Epidermal melanocyte (primary cell): ENCODE results near the gene CRIM1.

ENCODE experiments used
- DNase-seq: peaks from one replicate; pipeline ENCODE4 v3.0.0; 2011; ENCODE audit warnings: low spot score; ENCODE audit not compliant: insufficient read length

CRIM1 gene

GRCh38 chr2:36394804-36395203 is 39.2 kb downstream of the CRIM1 start:
- DNase-seq = no peak

GRCh38 chr2:36395866-36396265 is 40.3 kb downstream of the CRIM1 start:
- DNase-seq = no peak

GRCh38 chr2:36396878-36397539 is 41.4 kb downstream of the CRIM1 start:
- DNase-seq = no peak

DNA sequence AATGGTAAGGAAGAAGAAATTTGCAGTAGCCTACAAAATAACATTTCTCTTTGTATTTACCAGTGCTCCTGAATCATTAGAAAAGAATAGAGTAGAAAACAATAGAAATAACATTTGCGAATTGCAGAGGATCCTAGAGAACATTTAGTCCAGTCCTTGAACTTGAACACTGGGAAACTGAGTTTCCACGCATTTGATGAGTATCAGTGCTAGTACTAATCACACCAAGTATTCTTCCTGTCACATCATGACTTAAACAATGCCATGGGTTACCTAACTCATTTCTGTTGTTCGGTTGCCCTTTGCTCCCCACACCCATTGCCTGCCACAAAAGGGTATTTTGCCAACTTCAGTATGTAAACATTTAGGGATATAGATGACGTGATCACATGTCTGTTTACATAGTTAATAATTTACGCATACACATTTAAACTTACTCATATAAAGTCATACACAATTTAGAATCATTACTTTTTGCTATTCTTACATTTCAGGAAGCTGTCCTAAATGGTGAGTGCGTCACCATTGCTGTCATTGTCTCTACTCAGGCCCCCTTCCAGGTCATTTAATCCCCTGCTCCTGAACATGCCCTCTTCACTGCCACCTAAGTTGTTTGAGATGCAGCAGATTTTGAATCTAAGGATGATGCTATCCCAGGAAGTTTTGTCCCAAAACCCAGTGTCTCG is 42.3 kb downstream of the CRIM1 start:
- no peak for DNase-seq

GRCh38 chr2:36399050-36399449 is 43.5 kb downstream of the CRIM1 start:
- DNase-seq = no peak

DNA sequence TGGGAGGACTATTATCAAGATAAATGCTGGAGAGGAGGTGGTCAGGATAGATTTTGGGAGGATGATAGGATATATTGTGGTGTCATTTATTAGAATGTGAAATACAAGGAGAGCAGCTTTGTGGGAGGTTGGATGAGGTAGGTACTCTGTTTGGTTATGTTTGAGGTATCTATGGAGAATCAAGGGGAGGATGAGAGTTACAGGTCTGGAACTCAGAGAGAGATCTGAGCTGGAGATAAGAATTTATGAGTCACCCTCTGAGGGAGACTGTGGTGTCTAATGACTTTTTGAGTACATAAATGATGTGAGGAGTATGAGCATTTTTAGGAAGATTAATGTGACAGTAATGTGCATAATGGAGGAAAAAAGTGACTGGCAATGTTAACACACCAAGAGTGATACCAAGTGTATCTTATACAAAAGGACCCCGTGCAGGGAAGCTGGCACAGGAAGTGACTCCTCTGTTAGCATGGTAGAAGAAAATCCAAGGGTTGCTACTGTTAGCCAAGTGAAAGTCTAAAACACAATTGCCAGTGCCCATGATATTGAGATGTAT is 48.2 kb downstream of the CRIM1 start:
- no peak for DNase-seq

DNA sequence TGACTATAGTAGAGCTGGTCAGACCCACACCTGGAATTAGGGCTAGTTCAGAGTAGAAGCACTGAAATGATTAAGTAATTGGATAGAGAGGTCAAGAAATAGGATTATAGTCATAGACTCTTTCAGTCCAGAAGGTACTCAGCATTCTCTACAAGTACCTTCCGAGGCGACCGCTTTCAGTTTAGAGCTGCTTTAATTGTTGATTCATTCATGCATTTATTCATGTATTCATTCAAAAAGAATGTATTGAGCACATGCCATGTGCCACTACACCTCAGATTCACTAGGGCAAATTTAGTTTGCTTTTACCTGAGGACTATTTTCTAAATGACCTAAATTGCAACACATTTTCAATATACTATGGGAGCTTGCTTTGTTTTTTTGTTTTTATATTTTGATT is 48.7 kb downstream of the CRIM1 start:
- DNase-seq = no peak

DNA sequence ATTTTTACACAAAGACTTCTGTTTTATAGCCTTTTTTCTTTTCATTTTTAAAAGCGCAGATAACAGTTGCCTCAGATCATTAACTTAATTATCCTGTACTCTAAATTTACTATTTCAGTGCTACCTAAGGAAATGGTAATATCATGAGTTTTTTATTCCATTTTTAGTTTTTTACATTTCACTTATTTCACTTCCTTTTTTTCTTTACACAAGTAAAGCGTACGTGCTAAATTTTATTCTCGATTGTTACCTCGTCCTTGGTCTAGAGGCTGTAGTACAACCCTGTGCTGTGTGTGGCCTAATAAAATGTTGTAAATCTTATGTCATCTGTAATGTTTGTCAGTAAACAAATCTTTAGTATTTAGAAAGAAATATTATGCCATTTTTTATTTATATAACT is 49.2 kb downstream of the CRIM1 start:
- no peak for DNase-seq

- no peak for DNase-seq
Measured at GRCh38 chr2:36405183-36405582, 49.6 kb downstream of the CRIM1 start.

GRCh38 chr2:36406296-36406695 is 50.7 kb downstream of the CRIM1 start:
- no peak for DNase-seq

DNA sequence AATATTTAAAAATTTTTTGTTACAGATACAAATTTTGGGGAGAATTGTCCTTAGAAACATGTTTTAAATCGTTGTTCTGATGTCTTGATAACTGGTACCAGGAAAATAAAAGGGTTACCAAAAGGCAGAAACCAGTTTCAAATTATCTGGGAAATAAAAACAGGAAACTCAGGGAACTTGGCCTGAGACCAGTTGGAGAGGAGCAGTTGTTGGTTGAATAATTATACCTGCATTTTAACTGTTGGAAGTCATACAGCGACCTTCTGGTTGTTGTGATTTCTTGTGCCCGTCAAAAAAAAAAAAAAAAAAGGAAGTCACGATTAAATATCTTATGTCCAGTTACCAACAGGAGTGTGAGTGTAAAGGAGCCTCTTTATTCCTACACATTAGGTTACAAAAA is 51.8 kb downstream of the CRIM1 start:
- DNase-seq = no peak

DNA sequence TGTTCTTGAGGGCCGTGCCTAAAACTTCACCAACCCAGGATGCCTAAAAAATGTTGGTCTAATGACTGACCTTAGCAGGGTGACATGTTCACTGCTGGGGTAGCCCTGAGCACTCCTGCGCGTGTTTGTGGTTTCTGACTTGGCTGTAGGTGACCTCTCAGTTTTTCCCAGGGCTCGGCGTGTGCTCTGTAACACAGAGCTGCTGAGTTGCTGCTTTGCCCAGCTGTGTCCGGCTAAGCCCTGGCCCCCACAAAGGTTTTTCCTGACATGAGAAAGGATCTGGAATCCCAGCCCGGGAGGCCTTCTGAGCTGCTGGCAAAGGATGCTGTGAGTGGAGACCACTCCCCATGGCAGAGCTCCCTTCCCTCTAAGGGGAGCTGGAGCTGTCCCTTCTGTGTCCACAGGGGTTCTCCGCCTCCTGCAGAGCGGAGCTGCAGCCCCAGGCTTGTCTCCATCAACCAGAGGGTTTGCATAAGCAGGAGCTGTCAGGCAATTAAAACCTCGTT is 52.7 kb downstream of the CRIM1 start:
- no peak for DNase-seq

DNA sequence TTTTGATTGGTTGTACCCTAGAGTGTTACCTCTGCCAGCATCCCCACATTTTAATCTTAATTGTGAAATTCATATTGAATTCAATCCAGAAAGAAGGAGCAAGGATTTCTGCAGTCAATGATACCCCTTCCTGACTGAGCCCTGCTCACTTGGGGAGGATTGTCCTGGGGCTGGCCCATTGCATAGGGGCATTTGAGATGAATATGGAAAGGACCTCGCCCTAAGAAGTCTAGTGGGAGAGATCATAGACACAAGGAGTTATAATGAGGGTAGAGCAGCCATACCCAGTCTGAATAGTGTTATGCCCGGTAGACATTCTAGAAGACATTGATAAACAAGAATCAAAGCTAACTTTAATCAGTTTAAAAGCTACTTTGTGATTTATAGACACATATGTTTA is 53.8 kb downstream of the CRIM1 start:
- no peak for DNase-seq

- no peak for DNase-seq
Measured at GRCh38 chr2:36409935-36410334, 54.4 kb downstream of the CRIM1 start.

- DNase-seq = no peak
Measured at GRCh38 chr2:36410681-36411080, 55.1 kb downstream of the CRIM1 start.

DNA sequence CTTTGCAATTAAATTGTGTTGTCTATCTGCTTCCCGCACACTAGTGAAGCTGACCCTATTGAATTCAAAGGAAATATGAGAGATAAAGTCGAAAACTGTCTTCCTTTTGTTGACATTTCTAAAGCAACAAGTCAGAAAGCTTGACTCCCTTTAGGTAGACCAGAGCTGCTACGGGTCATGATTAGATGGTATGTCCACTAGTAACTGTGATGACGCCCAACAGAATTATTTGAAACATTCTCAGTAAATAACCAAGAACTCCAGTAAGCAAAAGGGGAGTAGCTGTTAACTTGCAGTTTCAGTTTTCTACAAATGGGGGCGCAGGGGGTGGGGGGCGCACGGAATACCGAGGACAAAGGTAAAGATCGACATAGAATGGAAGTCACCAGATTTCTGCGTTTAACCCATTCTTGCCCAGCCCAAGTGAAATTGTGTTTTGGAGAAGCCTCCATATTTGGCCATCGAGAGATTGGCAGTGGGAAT is 56.4 kb downstream of the CRIM1 start:
- DNase-seq = no peak

DNA sequence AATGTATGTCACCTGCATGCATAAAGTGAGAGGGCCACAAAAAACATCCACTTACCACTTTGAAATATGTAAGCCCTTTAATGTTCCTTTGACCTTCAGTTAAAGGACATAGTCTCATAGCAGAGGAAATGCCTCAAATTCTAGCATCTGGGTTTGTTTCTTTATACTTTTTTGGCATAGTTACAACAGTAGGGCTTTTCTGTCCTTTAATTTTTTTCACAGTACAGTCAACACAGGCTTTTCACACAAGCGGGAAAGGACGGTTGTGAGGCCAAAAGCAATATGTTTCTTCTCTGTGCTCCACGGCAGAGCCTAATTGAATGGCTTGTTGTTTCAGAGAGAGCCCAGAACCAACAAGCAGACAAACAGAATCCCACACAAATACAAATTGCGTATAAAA is 57.6 kb downstream of the CRIM1 start:
- no peak for DNase-seq

- no peak for DNase-seq
Measured at GRCh38 chr2:36414307-36414706, 58.7 kb downstream of the CRIM1 start.

DNA sequence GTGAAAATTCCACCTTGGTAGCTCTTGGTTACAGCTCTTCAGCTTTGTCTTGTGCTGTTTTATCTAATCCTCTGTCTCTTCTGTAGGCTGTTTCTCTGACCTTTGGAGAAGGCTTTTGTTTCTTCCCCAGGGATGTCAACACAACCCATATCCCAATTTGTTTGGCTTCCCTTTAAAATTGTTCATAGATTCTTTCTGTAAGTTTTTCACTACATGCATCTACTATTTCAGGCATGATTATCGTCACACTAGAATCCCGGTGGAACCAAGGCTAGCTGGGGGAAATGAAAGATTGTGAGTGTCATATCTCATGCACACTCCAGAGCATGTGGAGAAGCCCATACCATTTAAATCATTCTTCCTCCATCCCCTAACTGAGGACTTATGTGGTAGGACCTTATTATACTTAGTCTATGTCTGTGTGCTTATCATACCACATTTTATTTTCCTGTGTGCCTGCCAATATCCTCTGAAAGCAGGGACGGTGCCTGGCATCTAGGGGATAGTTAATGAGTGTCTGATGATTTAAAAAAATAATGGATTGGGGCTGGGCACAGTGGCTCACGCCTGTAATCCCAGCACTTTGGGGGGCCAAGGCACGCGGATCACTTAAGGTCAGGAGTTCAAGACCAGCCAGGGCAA is 59.9 kb downstream of the CRIM1 start:
- DNase-seq = no peak

DNA sequence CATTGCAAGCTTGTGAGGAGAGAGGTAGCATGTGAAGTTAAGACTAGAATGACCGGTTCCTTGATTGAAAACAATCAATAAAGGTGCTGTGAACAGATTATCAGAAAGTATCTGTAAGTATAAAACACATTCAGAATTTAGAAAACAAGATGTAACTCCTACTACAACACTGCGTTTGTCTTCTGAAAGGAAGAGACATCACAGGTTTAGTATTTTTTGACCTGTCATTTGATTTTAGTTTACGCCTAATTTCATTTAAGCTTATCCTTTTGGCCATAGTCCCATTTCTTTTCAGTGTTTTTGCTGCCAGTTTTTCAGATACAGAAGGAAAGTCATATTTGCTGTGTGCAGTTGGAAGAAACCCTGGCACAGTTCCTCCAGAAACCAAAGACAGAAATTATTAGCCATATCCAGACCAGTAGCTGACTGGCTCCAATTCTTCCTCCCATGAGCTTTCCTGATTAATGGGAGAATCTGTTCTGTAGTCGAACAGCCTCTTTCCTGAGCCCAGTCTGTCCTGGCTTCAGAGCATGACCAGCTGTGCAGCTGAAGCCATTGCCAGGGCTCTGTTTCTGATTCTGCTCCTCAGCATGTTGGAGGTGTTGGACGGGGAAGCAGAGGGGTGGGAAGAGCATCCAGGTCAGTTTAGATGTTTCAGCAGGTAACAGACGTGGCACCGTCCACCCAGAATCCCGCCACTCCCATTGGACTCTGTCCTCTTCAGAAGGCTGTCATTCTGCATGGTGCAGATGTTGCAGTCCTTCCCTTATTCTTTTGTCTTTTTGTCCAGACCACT is 61.0 kb downstream of the CRIM1 start:
- DNase-seq = no peak

GRCh38 chr2:36420569-36421181 is 65.1 kb downstream of the CRIM1 start:
- DNase-seq = no peak
